A673 (cell line): ENCODE measurements around the gene SAMHD1.

ENCODE experiments used
- CTCF ChIP-seq: fragments of 300-800, 200-600 bp; sonication (generic); conservative IDR thresholded peaks from 2 replicates; pipeline ENCODE4 v1.5.1; 2017; ENCODE audit warnings: low read depth, mild to moderate bottlenecking, antibody characterized with exemption, low read length, moderate library complexity, mixed read lengths
- EZH2 ChIP-seq: fragments of 200-600 bp; sonication (generic); IDR thresholded peaks from 2 replicates; pipeline ENCODE4 v1.6.1; 2017; ENCODE audit warnings: borderline replicate concordance, low read depth, mild to moderate bottlenecking, mixed read lengths, antibody characterized with exemption, low read length; ENCODE audit not compliant: poor library complexity, severe bottlenecking

GRCh38 chr20:36904690-36905089 lies 46.8 kb downstream of the SAMHD1 start:
- TF ChIP-seq CTCF (no peak), EZH2 (no peak)
